K562 (cell line): ENCODE measurements around the gene FUT8. TPM values are rescaled to one million over a fixed set of nuclear protein-coding genes. Genes with fewer than 3 reads are reported as not detected.

Experiments used
- BHLHE40 ChIP-seq: IDR thresholded peaks from 2 replicates; pipeline ENCODE4 v1.6.1; 2011; ENCODE audit warnings: low read length, improper control_type of control experiment
- NCOA4 ChIP-seq: fragments of 450-650 bp; IDR thresholded peaks from 2 replicates; pipeline ENCODE4 v1.6.1; 2018; ENCODE audit warnings: mild to moderate bottlenecking; ENCODE audit not compliant: partially characterized antibody
- TEAD4 ChIP-seq, 2 experiments: sonication (generic) in 1 of 2; formaldehyde crosslinking in 1 of 2; IDR thresholded peaks; 2 replicates each; pipeline versions ENCODE4 v1.6.1 to v1.8.0; 2012 to 2022; ENCODE audit warnings: borderline replicate concordance in 1 of 2, inconsistent platforms in 1 of 2, low read length in 1 of 2, mild to moderate bottlenecking in 1 of 2, missing genetic modification reagents in 1 of 2
- TRIM24 ChIP-seq, 2 experiments: fragments of 450-650 bp; IDR thresholded peaks; 2 replicates each; pipeline ENCODE4 v1.6.1; 2016
- polyA plus RNA-seq, 8 experiments: library from polyadenylated mRNA; depleted of rRNA in 4 of 8; stranded (reverse) in 5 of 8; unstranded in 3 of 8; fragments of >200 nt; fragmentation: Nextera tagmentation in 2 of 8; fragmentation: Illumina TruSeq in 1 of 8; extraction: Ambion mirVana in 2 of 8; extraction: Trizol in 1 of 8; gene quantifications; 2 replicates each; pipeline versions ENCODE4 v1.2.1 to v1.2.3, GENCODE V29; 2011 to 2014; ENCODE audit warnings: inconsistent platforms in 1 of 8, missing spikeins in 1 of 8
- total RNA-seq, 7 experiments: library from RNA; depleted of rRNA in 6 of 7; stranded (reverse); fragments of >200 nt in 6 of 7; fragmentation: Illumina TruSeq in 2 of 7; extraction: Trizol in 2 of 7; gene quantifications; 2 replicates each; pipeline versions ENCODE4 v1.2.1 to v1.2.3, GENCODE V29; 2011 to 2021; ENCODE audit warnings: low replicate concordance in 1 of 7
- TF ChIP-seq, protein P1 (sequence below): sonication (generic); formaldehyde crosslinking; IDR thresholded peaks from 2 replicates; pipeline ENCODE4 v1.8.0; 2022; ENCODE audit warnings: mild to moderate bottlenecking, missing genetic modification reagents
- TF ChIP-seq, protein P2 (sequence below): fragments of 250-450 bp; sonication (Bioruptor Pico); IDR thresholded peaks from 2 replicates; pipeline ENCODE4 v1.8.0; 2021; ENCODE audit warnings: mild to moderate bottlenecking, moderate library complexity

FUT8 gene
- total and polyA plus RNA-seq, 9 of the 15 experiments (the other 6 are each of a cell fraction or from before 2014, with no cell fraction given), result 4.1 to 15.2 (median 7.8) TPM

DNA sequence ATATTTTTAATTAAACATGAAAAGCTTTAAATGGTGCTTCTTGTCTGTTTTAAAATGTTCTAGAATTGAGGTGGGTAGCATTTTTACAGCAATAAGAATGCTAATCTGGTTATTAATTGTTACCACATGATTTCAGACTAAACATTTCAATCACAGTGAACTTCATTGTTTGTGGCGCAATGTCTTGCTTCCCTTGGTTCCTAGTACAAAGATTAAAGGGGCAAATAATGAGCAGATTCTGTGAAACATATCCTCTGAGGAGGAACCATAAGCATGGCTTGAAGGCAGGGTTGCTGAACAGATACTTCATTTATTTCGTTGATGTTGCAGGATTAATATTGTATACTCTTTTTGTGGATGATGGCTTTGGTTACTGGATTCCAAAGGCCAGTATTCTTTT is 162.1 kb downstream of the FUT8 start (continued):
- TF ChIP-seq, protein P1, sequence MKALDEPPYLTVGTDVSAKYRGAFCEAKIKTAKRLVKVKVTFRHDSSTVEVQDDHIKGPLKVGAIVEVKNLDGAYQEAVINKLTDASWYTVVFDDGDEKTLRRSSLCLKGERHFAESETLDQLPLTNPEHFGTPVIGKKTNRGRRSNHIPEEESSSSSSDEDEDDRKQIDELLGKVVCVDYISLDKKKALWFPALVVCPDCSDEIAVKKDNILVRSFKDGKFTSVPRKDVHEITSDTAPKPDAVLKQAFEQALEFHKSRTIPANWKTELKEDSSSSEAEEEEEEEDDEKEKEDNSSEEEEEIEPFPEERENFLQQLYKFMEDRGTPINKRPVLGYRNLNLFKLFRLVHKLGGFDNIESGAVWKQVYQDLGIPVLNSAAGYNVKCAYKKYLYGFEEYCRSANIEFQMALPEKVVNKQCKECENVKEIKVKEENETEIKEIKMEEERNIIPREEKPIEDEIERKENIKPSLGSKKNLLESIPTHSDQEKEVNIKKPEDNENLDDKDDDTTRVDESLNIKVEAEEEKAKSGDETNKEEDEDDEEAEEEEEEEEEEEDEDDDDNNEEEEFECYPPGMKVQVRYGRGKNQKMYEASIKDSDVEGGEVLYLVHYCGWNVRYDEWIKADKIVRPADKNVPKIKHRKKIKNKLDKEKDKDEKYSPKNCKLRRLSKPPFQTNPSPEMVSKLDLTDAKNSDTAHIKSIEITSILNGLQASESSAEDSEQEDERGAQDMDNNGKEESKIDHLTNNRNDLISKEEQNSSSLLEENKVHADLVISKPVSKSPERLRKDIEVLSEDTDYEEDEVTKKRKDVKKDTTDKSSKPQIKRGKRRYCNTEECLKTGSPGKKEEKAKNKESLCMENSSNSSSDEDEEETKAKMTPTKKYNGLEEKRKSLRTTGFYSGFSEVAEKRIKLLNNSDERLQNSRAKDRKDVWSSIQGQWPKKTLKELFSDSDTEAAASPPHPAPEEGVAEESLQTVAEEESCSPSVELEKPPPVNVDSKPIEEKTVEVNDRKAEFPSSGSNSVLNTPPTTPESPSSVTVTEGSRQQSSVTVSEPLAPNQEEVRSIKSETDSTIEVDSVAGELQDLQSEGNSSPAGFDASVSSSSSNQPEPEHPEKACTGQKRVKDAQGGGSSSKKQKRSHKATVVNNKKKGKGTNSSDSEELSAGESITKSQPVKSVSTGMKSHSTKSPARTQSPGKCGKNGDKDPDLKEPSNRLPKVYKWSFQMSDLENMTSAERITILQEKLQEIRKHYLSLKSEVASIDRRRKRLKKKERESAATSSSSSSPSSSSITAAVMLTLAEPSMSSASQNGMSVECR, result no peak
- TF ChIP-seq NCOA4, result no peak
- TF ChIP-seq, protein P2, sequence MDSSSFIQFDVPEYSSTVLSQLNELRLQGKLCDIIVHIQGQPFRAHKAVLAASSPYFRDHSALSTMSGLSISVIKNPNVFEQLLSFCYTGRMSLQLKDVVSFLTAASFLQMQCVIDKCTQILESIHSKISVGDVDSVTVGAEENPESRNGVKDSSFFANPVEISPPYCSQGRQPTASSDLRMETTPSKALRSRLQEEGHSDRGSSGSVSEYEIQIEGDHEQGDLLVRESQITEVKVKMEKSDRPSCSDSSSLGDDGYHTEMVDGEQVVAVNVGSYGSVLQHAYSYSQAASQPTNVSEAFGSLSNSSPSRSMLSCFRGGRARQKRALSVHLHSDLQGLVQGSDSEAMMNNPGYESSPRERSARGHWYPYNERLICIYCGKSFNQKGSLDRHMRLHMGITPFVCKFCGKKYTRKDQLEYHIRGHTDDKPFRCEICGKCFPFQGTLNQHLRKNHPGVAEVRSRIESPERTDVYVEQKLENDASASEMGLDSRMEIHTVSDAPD (CRISPR knock-in tag), result no peak
- no peak for TF ChIP-seq TEAD4 (IDR thresholded peaks at IDR 0.05; ENCODE audit: low read length)
- TF ChIP-seq TEAD4 (CRISPR knock-in tag; IDR thresholded peaks at IDR 0.05; ENCODE audit: borderline replicate concordance), result no peak
- no peak for TF ChIP-seq BHLHE40
- no peak for TF ChIP-seq TRIM24 (IDR thresholded peaks at IDR 0.05)
